Activated naive CD4-positive, alpha-beta T cell treated with Interleukin-2 at 50 U/mL for 16 hours (primary cell): ENCODE data around the gene CLEC20A.
"Not testable (repeated sequence)": the region's sequence is repeated elsewhere in the genome, so short reads cannot be mapped to it uniquely, and the experiment has no call there.

Source experiments
- DNase-seq: peaks from one replicate; pipeline ENCODE4 v3.0.0-alpha.2; 2020

Gene CLEC20A

GRCh38 chr1:178528953-178529335 lies 32.2 kb upstream of the CLEC20A start:
- DNase-seq: no peak

- DNase-seq: no peak
These were observed 31.6 kb upstream of the CLEC20A start for GRCh38 chr1:178528228-178528952.

- DNase-seq: no peak
These were observed 30.4 kb upstream of the CLEC20A start for GRCh38 chr1:178527117-178527516.

- no peak for DNase-seq
These were observed 24.5 kb upstream of the CLEC20A start for GRCh38 chr1:178521241-178521640.

GRCh38 chr1:178520803-178521202 lies 24.0 kb upstream of the CLEC20A start:
- no peak for DNase-seq

- DNase-seq: no peak
These were observed 22.1 kb upstream of the CLEC20A start for GRCh38 chr1:178518894-178519293.

- DNase-seq: no peak
These were observed 19.3 kb upstream of the CLEC20A start for GRCh38 chr1:178516110-178516509.

- no peak for DNase-seq
These were observed 16.7 kb upstream of the CLEC20A start for GRCh38 chr1:178513278-178513983.

- DNase-seq: no peak
These were observed 16.0 kb upstream of the CLEC20A start, which contains the start of gene TEX35 for GRCh38 chr1:178512566-178513277. Gene TEX35 (plus strand): TSS chr1:178513109. CDS start chr1:178513189, 80 bp downstream.

- no peak for DNase-seq
These were observed 13.4 kb upstream of the CLEC20A start for GRCh38 chr1:178510155-178510554.

GRCh38 chr1:178509414-178510007 lies 12.7 kb upstream of the CLEC20A start:
- no peak for DNase-seq

GRCh38 chr1:178506669-178507068 lies 9.9 kb upstream of the CLEC20A start:
- no peak for DNase-seq

- no peak for DNase-seq
These were observed 9.4 kb upstream of the CLEC20A start for GRCh38 chr1:178506177-178506576.

GRCh38 chr1:178504286-178504685 lies 7.5 kb upstream of the CLEC20A start:
- no peak for DNase-seq

GRCh38 chr1:178503849-178504248 lies 7.1 kb upstream of the CLEC20A start:
- no peak for DNase-seq

- not testable (repeated sequence) for DNase-seq
These were observed 6.6 kb upstream of the CLEC20A start for GRCh38 chr1:178503316-178503715.

- DNase-seq: no peak
These were observed 6.1 kb upstream of the CLEC20A start for GRCh38 chr1:178502856-178503255.

GRCh38 chr1:178502330-178502714 lies 5.6 kb upstream of the CLEC20A start:
- no peak for DNase-seq

GRCh38 chr1:178501705-178502329 lies 5.1 kb upstream of the CLEC20A start:
- peak; percentile 32 for DNase-seq

- DNase-seq: no peak
These were observed 4.3 kb upstream of the CLEC20A start for GRCh38 chr1:178500936-178501554.

- DNase-seq: no peak
These were observed 3.5 kb upstream of the CLEC20A start for GRCh38 chr1:178500091-178500770.
